ENCODE data around the gene ESRRA. TPM values are rescaled to one million over a fixed set of nuclear protein-coding genes. Genes with fewer than 3 reads are reported as not detected.

The ESRRA gene
- total and polyA plus RNA-seq, 2 of the 4 experiments (the other 2 are of a cell fraction), result 10.2 to 15.0 TPM

GRCh38 chr11:64261556-64262080 is 43.7 kb upstream of the ESRRA start:
- Histone ChIP-seq H4K8ac (ENCODE audit: low read depth in 2 of 2, low read length in 2 of 2) (no peak overlapping the region), H4K5ac (ENCODE audit: low read depth, low read length) (no peak overlapping the region), H3K79me1 (ENCODE audit: low read depth in 1 of 2, low read length in 2 of 2) (peaks cover 7 to 34% of the 10 kb centered on the region in 2 experiments; a peak in 2 of 4 replicates), H3K56ac (ENCODE audit: extremely low read depth, insufficient read depth, low read length) (no peak overlapping the region), H3K9ac (ENCODE audit: low read depth, low read length) (no peak overlapping the region), H2BK20ac (ENCODE audit: low read depth, low read length) (no peak overlapping the region), H3K27me3 (ENCODE audit: control insufficient read depth, insufficient read depth, low read length) (no peaks in the 10 kb centered on the region), H3K4me3 (ENCODE audit: insufficient read depth, low read depth, low read length) (no peak overlapping the region), H3K27ac (ENCODE audit: insufficient read depth, low read length) (no peak overlapping the region), H4K20me1 (ENCODE audit: insufficient read depth, low read length) (no peaks in the 10 kb centered on the region), H3K4ac (ENCODE audit: low read depth, low read length) (no peak overlapping the region), H2AK9ac (replicated peaks; ENCODE audit: low read depth, low read length, poor library complexity) (peak overlapping the region; percentile 65), H3K4me2 (ENCODE audit: low read depth, low read length) (no peak overlapping the region), H2BK15ac (ENCODE audit: low read depth, low read length) (no peak overlapping the region), H3K9me1 (ENCODE audit: insufficient read depth, low read length) (0 out of 2 replicates have a peak, but pooled peaks cover 5% of the 10 kb centered on the region), H2BK5ac (ENCODE audit: low read depth, low read length, poor library complexity, severe bottlenecking) (no peak overlapping the region), H2AK5ac (ENCODE audit: low read depth, low read length) (0 out of 2 replicates have a peak overlapping the region, but pooled peaks have one; percentile 28), H3K9me3 (ENCODE audit: control insufficient read depth, insufficient read depth, low read length) (no peaks in the 10 kb centered on the region), H4K91ac (ENCODE audit: insufficient read depth, low read depth, low read length) (no peak overlapping the region), H2BK120ac (ENCODE audit: low read depth, low read length) (no peak overlapping the region), H3K4me1 (ENCODE audit: control insufficient read depth, insufficient read depth, low read length) (peaks cover 9% of the 10 kb centered on the region), H3K18ac (ENCODE audit: low read depth, low read length) (no peak overlapping the region), H2AFZ (replicated peaks; ENCODE audit: low read length, poor library complexity) (no peak overlapping the region), H3K14ac (replicated peaks; ENCODE audit: low read depth, low read length) (no peak overlapping the region), H3K23ac (ENCODE audit: low read depth, low read length) (no peak overlapping the region), H3K36me3 (ENCODE audit: control insufficient read depth, insufficient read depth, low read length) (peaks cover 63% of the 10 kb centered on the region)
- DNase-seq (no peak), ATAC-seq (ENCODE audit: low read depth) (no peak)
- dilution Hi-C loops (cut with HindIII; ENCODE audit: low sequenced_read_pairs, unreplicated experiment) (no loop called here), intact Hi-C loops (cut with micrococcal nuclease) (no loop called here), in situ Hi-C loops (cut with MboI; ENCODE audit: low sequenced_read_pairs) (no loop called here)
- POLR2A ChIA-PET (ENCODE audit: unreplicated experiment), result no interaction called here
- CTCF ChIA-PET, result interaction anchor here (0.5 kb wide), 1 partner anchor 35 kb away, joined by 3 read pairs; no protein-coding TSS in a partner anchor
- TF ChIP-seq CHD1 (IDR thresholded peaks at IDR 0.05; ENCODE audit: low read depth, low read length), result no peak
- TF ChIP-seq RCOR1 (IDR thresholded peaks at IDR 0.05; ENCODE audit: insufficient replicate concordance, low read length), result no peak
- no peak for TF ChIP-seq NFE2L2 (IDR thresholded peaks at IDR 0.05; ENCODE audit: low read depth, low read length)
- TF ChIP-seq FOS (IDR thresholded peaks at IDR 0.05; ENCODE audit: low read depth, low read length), result no peak
- TF ChIP-seq CEBPB (IDR thresholded peaks at IDR 0.05; ENCODE audit: low read depth, low read length), result no peak
- no peak for TF ChIP-seq RFX5 (IDR thresholded peaks at IDR 0.05; ENCODE audit: low read depth, low read length)
- no peak for TF ChIP-seq POLR2A (IDR thresholded peaks at IDR 0.05; ENCODE audit: low read depth, low read length)
- TF ChIP-seq BHLHE40 (IDR thresholded peaks at IDR 0.05; ENCODE audit: low read depth, low read length), result no peak
- no peak for TF ChIP-seq USF2 (IDR thresholded peaks at IDR 0.05; ENCODE audit: low read depth, low read length)
- no peak for TF ChIP-seq MAZ (IDR thresholded peaks at IDR 0.05; ENCODE audit: borderline replicate concordance, low read depth, low read length)
- TF ChIP-seq MXI1 (IDR thresholded peaks at IDR 0.05; ENCODE audit: borderline replicate concordance, low read depth, low read length), result no peak
- TF ChIP-seq RAD21 (IDR thresholded peaks at IDR 0.05; ENCODE audit: low read length), result no peak
- no peak for TF ChIP-seq MAFK (IDR thresholded peaks at IDR 0.05; ENCODE audit: low read depth, low read length)
- no peak for TF ChIP-seq ELK1 (IDR thresholded peaks at IDR 0.05; ENCODE audit: borderline replicate concordance, low read depth, low read length)
- no peak for TF ChIP-seq CTCF (conservative IDR thresholded peaks at IDR 0.05; ENCODE audit: low read depth, low read length)
- TF ChIP-seq SMC3 (IDR thresholded peaks at IDR 0.05; ENCODE audit: low read depth, low read length), result no peak
- 100% methylated on average over 8 of the region's 18 CpGs; no CpG with 5 or more reads in 1 of the 2 experiments for WGBS, 2 experiments (ENCODE audit: extremely low coverage in 2 of 2, insufficient read length in 1 of 2)
- no TSS peak for BruUV-seq (replicated peaks)

Data from IMR-90 (cell line).